Left kidney (tissue), 2 donors: Measurements from ENCODE around the gene CCN6. TPM values are rescaled to one million over a fixed set of nuclear protein-coding genes. Genes with fewer than 3 reads are reported as not detected.

ENCODE experiments used
- DNase-seq: peaks from one replicate; pipeline ENCODE4 v3.0.0-alpha.2; 2013
- polyA plus RNA-seq: library from polyadenylated mRNA; unstranded; fragments of 120-200 nt; gene quantifications from one replicate; pipeline ENCODE4 v1.2.1, GENCODE V29; 2013; ENCODE audit not compliant: insufficient read length

The CCN6 gene
- polyA plus RNA-seq, 1 donor, result 2.7 TPM

GRCh38 chr6:112114577-112115223 lies 60.8 kb downstream of the CCN6 start:
- DNase-seq, result no peak

- no peak for DNase-seq
Observed at GRCh38 chr6:112116221-112116620, 62.3 kb downstream of the CCN6 start.

- no peak for DNase-seq
Observed at GRCh38 chr6:112117554-112117953, 63.6 kb downstream of the CCN6 start.

GRCh38 chr6:112118034-112118433 lies 64.1 kb downstream of the CCN6 start:
- no peak for DNase-seq

Other genes with a start within 250 kb of the CCN6 start
- 169 TPM for gene FYN, start 180.7 kb upstream of the CCN6 start, polyA plus RNA-seq
- gene TUBE1, start 33.4 kb downstream of the CCN6 start, polyA plus RNA-seq, result 53.8 TPM
- 40.6 TPM for gene FAM229B, start 33.5 kb downstream of the CCN6 start, polyA plus RNA-seq
- 108 TPM for gene LAMA4, start 200.5 kb downstream of the CCN6 start, polyA plus RNA-seq